GM18499 (cell line): ENCODE data around the gene TMEM273.

Experiments used
- ATAC-seq: cut with Tn5 transposase; IDR thresholded peaks from one replicate; pipeline ENCODE4 v1.9.1; 2021; ENCODE audit warnings: moderate number of reproducible peaks; ENCODE audit not compliant: insufficient read depth, unreplicated experiment

TMEM273 gene

GRCh38 chr10:49150426-49150825 is 37.8 kb downstream of the TMEM273 start:
- no peak for ATAC-seq

GRCh38 chr10:49149881-49150280 is 38.3 kb downstream of the TMEM273 start:
- ATAC-seq, result no peak

- no peak for ATAC-seq
Measured at GRCh38 chr10:49144058-49144720, 44.0 kb downstream of the TMEM273 start.

GRCh38 chr10:49143249-49143648 is 44.9 kb downstream of the TMEM273 start:
- ATAC-seq, result no peak

- ATAC-seq, result no peak
Measured at GRCh38 chr10:49141541-49142332, 46.5 kb downstream of the TMEM273 start.

- ATAC-seq, result no peak
Measured at GRCh38 chr10:49140304-49141177, 47.6 kb downstream of the TMEM273 start.

- no peak for ATAC-seq
Measured at GRCh38 chr10:49139846-49140195, 48.4 kb downstream of the TMEM273 start.

- no peak for ATAC-seq
Measured at GRCh38 chr10:49139028-49139845, 49.0 kb downstream of the TMEM273 start.

- ATAC-seq, result no peak
Measured at GRCh38 chr10:49138361-49138891, 49.8 kb downstream of the TMEM273 start.

GRCh38 chr10:49136525-49136924 is 51.7 kb downstream of the TMEM273 start:
- no peak for ATAC-seq

GRCh38 chr10:49135575-49136313 is 52.4 kb downstream of the TMEM273 start:
- no peak for ATAC-seq

GRCh38 chr10:49134327-49134726 is 53.9 kb downstream of the TMEM273 start:
- ATAC-seq, result no peak

GRCh38 chr10:49133706-49134248 is 54.4 kb downstream of the TMEM273 start, which contains the start of gene FAM170B:
TSS of gene FAM170B (minus strand) at chr10:49134021. CDS start at chr10:49133918, 103 bp downstream.
- no peak for ATAC-seq

GRCh38 chr10:49132362-49132737 is 55.8 kb downstream of the TMEM273 start:
- no peak for ATAC-seq

- ATAC-seq, result no peak
Measured at GRCh38 chr10:49131507-49132361, 56.5 kb downstream of the TMEM273 start.

- ATAC-seq, result no peak
Measured at GRCh38 chr10:49129376-49129775, 58.8 kb downstream of the TMEM273 start.

GRCh38 chr10:49128854-49129253 is 59.3 kb downstream of the TMEM273 start:
- no peak for ATAC-seq
